RPMI7951 (cell line): Measurements from ENCODE around the gene RNF121. TPM values are rescaled to one million over a fixed set of nuclear protein-coding genes. Genes with fewer than 3 reads are reported as not detected.
A peak's percentile ranks its signal among the peaks of the same experiment; 100 is the strongest.

Experiments
- DNase-seq: peaks from one replicate; pipeline ENCODE4 v3.0.0-alpha.2; 2012; ENCODE audit warnings: low read depth
- total RNA-seq: library from RNA; depleted of rRNA; stranded (reverse); fragments of >200 nt; shearing (Covaris generic); gene quantifications from 2 replicates; pipeline ENCODE4 v1.2.3, GENCODE V29; 2014

Gene RNF121
- total RNA-seq, 1 experiment from 2014 or later: 27.2 TPM

DNA sequence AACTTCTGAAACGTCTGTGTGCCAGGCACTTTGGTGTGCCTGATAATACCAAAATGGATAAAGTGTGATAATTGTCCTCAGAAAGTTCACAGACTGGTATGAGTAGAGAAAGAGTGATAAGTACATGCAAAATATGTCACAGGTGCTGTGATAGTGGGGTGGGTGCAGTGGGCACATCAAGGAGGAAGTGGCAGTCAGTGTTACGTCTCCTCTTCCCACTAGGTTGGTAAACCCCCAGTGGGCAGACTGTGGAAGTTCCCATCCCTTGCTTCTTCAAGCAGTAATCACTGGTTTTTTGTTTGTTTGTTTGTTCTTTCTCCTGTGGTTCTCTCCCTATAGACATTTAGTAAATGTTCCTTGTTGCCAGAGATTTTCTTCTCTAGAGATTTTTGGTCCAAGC is 5.4 kb downstream of the RNF121 start:
- no peak for DNase-seq

DNA sequence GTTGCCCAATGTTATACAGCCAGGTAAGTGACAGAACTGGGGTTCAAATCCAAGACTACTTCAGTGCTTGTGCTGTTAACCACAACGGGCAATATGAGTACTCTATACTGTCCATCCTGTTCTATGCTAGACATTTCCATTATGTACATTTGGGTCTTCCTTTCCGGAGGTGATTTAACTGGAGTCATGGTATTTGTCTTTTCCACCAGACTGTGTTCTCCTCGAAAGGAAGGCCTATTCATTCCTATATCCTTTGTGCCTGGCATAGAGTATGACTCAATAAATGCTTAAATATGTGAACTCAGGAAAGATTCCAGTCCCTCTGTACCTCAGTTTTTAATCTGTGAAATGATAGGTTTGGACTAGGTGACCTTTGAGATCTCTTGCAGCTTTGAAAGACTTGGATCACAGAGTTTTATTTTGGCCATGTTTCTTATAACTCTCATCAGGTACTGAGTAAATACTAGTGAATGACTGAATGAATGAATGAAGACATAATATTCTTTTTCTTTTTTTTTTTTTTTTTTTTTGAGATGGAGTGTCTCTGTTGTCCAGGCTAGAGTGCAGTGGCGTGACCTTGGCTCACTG is 6.6 kb downstream of the RNF121 start:
- DNase-seq: no peak

- DNase-seq: no peak
Measured at GRCh38 chr11:71936825-71937224, 8.0 kb downstream of the RNF121 start.

- DNase-seq: no peak
Measured at GRCh38 chr11:71937826-71938225, 9.0 kb downstream of the RNF121 start.

DNA sequence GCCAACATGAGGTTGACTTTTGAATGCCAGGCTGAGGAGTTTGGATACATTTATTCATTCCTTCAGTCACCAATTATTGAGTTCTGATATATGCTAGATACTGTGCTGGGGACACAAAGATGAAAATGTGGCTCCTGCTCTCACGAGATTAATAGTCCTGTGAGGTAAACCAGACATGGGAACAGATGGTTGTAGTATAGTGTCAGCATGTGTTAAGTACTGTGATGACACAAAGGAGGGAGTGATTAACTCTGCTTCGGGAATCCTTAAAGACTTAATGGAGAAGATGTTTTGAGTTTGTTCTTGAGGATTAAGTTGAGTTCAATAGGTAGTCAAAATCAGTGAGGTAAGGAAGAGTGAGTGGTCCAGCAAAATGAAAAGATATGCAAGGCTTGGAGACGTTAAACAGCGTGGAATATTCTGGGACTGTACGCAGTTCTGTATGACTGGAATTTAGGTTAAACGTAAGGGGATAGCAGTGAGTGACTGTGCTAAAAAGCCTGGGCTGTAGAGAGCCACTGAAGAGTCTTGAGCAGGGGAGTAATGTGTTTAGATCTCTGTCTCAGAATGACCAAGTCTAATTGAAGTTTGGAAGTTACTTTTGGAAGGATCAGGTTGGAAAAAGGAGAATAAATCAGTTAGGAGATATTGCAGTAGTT is 11.8 kb downstream of the RNF121 start:
- no peak for DNase-seq

DNA sequence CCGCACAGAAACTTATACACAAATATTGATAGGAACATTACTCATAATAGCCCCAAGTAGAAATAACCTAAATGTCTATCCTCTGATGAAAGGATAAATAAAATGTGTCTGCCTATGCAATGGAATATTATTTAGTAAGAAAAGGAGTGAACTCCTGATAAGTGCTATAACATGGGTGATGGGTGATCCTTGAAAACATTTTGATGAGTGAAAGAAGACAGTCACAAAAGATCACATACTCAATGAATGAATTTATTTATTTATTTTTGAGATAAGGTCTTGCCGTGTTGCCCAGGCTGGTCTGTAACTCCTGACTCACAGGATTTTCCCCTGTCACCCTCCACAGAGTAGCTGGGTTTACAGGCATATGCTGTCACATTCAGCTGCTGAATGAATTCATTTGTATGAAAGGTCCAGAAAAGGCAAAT is 17.3 kb downstream of the RNF121 start:
- peak; percentile 50 for DNase-seq

DNA sequence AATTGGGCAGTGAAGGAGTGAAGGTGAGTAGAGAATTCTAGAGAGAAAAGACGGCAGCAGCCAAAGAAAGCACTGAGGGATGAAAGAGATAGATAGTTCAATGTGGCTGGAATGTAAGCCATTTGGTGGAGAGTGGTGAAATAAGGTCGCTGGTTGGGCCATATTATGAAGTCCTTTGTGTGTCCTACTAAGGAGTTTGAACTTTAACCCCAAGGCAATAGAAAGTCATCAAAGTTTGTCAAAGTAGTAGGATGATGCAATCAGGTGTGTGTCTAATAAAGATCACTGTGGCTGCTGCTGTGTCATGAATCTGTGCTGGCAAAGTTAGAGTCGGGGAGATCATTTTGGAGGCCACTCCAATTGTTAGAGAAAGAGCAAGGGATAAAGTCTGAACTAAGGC is 18.7 kb downstream of the RNF121 start:
- no peak for DNase-seq

GRCh38 chr11:71948314-71949027 is 19.6 kb downstream of the RNF121 start:
- DNase-seq: no peak

DNA sequence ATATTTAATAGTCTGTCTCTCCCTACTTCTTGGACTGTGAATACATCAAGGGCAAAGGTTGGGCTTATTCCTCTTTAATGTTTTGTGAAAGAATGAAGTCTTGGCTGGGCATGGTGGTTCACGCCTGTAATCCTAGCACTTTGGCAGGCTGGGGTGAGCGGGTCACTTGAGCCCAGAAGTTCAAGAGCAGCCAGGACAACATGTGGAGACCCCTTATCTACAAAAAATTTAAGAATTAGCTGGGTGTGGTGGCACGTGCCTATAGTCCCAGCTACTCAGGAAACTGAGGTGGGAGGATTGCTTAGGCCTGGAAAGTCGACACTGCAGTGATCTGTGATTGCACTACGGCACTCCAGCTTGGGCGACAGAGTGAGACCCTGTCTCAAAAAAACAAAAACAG is 20.2 kb downstream of the RNF121 start:
- no peak for DNase-seq

DNA sequence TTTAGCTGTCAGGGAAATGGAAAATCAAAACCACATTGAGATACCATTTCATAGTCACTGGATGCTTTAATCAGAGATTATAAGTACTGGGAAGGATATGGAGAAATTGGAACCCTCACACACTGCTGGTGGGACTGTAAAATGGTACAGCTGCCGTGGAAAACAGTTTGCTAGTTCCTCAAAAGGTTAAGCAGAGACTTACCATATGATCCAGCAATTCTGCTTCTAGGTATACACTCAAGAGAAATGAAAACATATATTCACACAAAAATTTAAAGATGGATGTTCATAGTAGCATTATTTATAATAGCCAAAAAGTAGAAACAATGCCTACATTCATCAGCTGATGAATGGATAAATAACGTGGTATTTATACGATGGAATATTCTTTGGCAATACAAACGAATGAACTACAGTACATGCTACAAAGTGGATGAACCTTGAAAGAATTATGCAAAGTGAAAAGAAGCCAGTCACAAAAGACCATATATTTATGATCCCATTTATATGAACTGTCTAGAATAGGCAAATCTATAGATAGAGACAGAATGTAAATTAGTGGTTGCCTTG is 23.0 kb downstream of the RNF121 start:
- no peak for DNase-seq

GRCh38 chr11:71955898-71956456 is 27.1 kb downstream of the RNF121 start:
- no peak for DNase-seq

DNA sequence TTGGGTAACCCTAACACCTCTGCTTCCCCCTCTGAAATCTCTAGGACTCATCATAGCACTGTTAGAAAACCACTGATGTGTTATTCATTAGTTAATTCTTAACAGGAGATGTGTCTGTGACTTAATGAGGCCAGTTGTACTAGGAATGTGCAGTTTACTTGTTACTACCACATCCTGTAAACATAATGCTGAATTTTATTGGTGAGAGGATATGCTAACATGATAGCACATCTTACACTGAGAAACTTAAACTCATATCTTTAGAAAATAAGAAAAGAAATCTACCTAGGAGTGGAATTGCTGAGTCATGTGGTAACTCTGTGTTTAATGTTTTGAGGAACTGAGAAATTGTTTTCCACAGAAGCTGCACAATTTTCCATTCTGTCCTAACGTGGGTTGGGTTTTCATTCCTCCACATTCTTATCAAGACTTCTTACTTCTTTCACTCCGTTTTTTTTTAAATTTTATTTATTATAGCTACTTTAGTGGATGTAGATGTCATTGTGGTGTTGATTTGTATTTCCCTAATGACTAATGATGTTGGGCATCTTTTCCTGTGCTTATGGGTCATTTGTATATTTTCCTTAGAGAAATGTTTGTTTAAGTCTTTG is 33.7 kb downstream of the RNF121 start:
- no peak for DNase-seq

- DNase-seq: no peak
Measured at GRCh38 chr11:71963468-71963867, 34.6 kb downstream of the RNF121 start.

- DNase-seq: no peak
Measured at GRCh38 chr11:71964641-71965040, 35.8 kb downstream of the RNF121 start.

GRCh38 chr11:71971680-71972079 is 42.8 kb downstream of the RNF121 start:
- no peak for DNase-seq

GRCh38 chr11:71976551-71976950 is 47.7 kb downstream of the RNF121 start:
- DNase-seq: no peak

- no peak for DNase-seq
Measured at GRCh38 chr11:71977090-71977489, 48.2 kb downstream of the RNF121 start.

DNA sequence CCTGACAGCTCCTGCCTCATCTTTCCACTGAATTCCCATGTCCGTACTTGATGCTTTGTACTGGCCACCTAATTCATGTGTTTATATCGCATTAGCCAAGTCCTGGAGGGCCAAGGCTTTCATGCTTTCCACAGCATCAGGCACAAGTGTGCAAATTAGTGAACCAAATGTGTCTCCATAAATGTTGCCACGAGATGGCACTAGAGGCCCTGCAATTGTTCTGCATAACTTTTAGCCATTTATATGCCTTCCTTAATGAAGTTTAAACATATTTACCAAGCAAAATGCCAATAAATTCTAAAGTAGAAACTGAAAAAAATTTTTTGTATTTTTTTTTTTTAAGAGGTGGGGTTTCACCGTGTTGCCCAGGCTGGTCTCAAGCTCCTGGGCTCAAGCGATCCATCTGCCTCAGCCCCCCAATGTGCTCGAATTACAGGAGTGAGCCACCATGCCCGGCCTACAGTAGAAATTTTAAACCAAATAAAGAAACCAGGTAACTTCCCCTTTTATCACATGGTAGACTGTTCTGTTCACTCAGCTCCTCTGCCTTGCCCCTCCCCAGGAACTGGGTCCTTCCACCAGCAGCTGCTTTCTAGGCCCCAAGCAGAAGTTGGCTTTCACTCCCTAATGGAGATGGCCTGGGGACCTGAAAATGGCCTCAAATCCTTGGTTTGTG is 49.0 kb downstream of the RNF121 start:
- DNase-seq: peak; percentile 51

DNA sequence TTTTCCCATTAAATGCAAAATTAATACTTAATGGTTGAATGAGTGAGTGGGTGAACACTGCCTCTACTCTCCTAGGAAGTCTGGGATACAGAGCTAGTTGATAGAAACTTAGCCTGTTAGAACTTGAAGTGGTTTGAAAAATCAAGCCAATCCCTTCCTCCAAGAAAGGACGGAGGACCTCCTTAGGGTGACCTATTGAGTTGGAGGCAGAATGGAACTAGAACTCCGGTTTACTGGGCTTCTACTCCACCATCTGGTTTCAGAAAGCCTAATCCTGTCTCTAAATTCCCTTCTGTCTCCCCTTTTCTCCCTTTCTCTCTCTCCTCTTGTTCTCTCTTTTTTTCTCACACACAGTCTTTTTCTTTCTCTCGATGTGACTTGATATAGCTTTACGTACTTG is 50.2 kb downstream of the RNF121 start:
- no peak for DNase-seq

GRCh38 chr11:71979602-71980001 is 50.8 kb downstream of the RNF121 start:
- DNase-seq: no peak

DNA sequence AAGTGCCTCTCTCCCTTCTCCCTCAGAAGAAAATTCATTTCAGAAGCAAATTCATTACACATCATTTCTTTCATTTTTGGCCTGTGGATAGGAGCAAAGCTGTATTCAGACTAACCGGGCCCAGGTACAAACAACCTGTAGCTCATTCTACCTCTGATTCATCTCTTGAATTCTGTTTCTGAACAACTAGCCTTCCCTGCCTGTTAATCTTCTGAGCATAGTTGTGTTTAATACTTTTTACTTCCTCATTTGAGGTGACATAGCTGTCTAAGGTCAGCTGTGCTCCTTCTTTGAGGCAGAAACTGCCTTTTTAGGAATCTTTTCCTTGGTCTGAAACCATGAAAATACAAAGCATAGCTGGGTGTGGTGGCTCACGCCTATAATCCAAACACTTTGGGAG is 57.3 kb downstream of the RNF121 start:
- no peak for DNase-seq

DNA sequence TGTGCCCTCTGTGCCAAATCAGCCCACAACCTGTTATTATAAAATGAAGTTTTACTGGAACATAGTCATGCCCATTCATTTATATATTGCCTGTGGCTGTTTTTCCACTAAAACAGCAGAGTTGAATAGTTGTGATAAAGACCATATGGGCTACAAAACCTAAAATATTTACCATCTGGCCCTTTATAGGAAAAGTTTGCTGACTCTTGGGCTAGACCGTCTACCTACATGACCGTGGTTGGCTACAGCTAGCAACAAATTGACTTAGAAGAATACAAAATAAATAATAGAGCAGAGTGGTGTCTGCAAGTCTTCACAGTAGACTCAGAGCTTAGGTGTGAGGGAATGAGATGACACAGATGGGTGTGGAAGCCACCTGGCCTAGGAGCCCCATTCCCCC is 58.7 kb downstream of the RNF121 start:
- DNase-seq: no peak
